NCI-H82 treated with DMSO at 0.1 percent for 48 hours (cell line): ENCODE results near the gene PCK1.

Experiments
- DNase-seq: peaks from one replicate; lab custom pipeline; 2025; ENCODE audit not compliant: unreplicated experiment; lab: John Stamatoyannopoulos, UW

The PCK1 gene

GRCh38 chr20:57601211-57601570 lies 40.3 kb downstream of the PCK1 start:
- no peak for DNase-seq

GRCh38 chr20:57601737-57602136 lies 40.8 kb downstream of the PCK1 start:
- no peak for DNase-seq

- DNase-seq = no peak
Observed at GRCh38 chr20:57603120-57603519, 42.2 kb downstream of the PCK1 start.

- DNase-seq = no peak
Observed at GRCh38 chr20:57605045-57605444, 44.1 kb downstream of the PCK1 start.

GRCh38 chr20:57605878-57606277 lies 45.0 kb downstream of the PCK1 start:
- no peak for DNase-seq

GRCh38 chr20:57608516-57608915 lies 47.6 kb downstream of the PCK1 start:
- no peak for DNase-seq

GRCh38 chr20:57609086-57609841 lies 48.4 kb downstream of the PCK1 start:
- DNase-seq = no peak

GRCh38 chr20:57609842-57610167 lies 48.9 kb downstream of the PCK1 start:
- DNase-seq = no peak

- DNase-seq = no peak
Observed at GRCh38 chr20:57610261-57610952, 49.5 kb downstream of the PCK1 start.

- no peak for DNase-seq
Observed at GRCh38 chr20:57611586-57612311, 50.8 kb downstream of the PCK1 start.

- no peak for DNase-seq
Observed at GRCh38 chr20:57612436-57612835, 51.5 kb downstream of the PCK1 start.

GRCh38 chr20:57612916-57613315 lies 52.0 kb downstream of the PCK1 start:
- no peak for DNase-seq

- no peak for DNase-seq
Observed at GRCh38 chr20:57613481-57613921, 52.6 kb downstream of the PCK1 start.

- no peak for DNase-seq
Observed at GRCh38 chr20:57614490-57615444, 53.9 kb downstream of the PCK1 start.

- DNase-seq = no peak
Observed at GRCh38 chr20:57615445-57615811, 54.5 kb downstream of the PCK1 start.

- no peak for DNase-seq
Observed at GRCh38 chr20:57616143-57616951, 55.4 kb downstream of the PCK1 start.

- DNase-seq = no peak
Observed at GRCh38 chr20:57617079-57617795, 56.3 kb downstream of the PCK1 start.
